Activated T-cell treated with anti-CD3 and anti-CD28 coated beads, Interleukin-2, amount 50 U/mL, for 1 hour (primary cell): ENCODE measurements around the gene ADH4.
"Not testable (repeated sequence)": the region's sequence is repeated elsewhere in the genome, so short reads cannot be mapped to it uniquely, and the experiment has no call there.

Experiments used
- DNase-seq: peaks from one replicate; pipeline ENCODE4 v3.0.0-alpha.2; 2020

Gene ADH4

DNA sequence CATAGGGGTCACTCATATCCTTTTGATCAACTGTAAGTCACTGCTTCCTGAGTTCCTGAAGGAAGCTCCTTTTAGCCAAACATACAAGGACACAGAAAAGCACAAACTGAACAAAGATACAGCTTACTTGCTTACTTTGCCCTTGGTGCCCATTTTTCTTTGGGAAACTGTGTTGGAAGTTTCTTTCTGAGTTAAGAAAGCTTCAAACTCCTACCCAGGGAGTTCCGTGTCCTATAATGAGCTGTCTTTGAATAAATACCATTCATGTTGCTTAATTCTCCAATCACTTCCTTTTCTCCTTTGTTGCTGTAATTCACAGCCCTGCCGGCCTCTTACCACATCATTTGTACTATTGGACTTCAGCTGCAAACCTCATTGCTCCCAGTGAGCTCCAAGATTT lies at the start of gene ADH4:
TSS of gene ADH4 (minus strand) at position 228 of the 400 bp plus-strand sequence. CDS start at position 153, 75 bp downstream.
- DNase-seq = no peak

DNA sequence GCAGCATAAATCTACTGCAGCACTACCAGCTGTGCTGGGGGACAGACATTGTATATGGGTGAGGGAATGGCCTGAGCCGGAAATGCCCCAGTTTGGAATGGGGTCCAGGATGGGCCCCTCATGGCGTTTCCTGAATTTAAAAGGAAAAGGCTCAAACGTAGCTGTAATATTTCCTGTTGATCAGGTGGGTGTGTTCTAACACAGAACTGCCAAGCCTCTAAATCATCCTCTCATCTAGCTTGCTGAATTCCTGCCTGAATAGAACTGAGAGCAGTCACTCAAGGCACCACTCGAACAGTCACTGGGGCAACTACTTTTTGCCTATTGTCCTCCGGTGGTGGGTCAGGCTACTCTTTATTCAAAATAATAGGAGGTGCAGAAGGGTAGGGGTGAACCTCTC lies 46.2 kb upstream of the ADH4 start:
- DNase-seq = no peak

DNA sequence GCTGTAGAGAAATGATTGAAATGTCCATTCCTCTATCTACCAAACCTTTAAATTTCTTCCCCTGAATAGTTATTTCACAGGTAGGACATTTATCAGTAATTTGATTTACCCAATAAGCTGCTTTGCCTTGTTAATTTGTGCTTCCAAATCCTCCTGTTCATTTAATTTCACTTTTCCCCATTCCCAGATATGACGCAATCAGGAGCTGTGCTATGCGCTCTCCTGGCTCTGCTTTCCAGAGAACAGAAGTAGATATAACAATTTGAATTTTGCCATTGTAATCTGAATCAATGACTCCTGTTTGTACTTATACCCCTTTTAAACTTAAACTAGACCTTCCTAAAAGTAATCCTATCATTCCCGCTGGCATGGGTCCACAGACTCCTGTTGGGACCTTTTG lies 45.8 kb upstream of the ADH4 start:
- not testable (repeated sequence) for DNase-seq

DNA sequence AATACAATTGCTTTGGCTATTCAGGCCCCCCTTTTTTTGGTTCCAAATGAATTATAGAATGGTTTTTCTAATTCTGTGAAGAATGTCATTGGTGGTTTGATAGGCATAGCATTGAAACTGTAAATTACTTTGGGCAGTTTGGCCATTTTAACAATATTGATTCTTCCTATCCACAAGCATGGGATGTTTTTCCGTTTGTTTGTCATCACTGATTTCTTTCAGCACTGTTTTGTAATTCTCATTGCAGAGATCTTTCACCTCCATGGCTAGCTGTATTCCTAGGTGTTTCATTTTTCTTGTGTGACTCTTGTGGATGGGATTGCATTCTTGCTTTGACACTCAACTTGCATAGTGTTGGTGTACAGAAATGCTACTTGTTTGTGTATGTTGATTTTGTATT lies 41.9 kb upstream of the ADH4 start:
- DNase-seq = no peak

DNA sequence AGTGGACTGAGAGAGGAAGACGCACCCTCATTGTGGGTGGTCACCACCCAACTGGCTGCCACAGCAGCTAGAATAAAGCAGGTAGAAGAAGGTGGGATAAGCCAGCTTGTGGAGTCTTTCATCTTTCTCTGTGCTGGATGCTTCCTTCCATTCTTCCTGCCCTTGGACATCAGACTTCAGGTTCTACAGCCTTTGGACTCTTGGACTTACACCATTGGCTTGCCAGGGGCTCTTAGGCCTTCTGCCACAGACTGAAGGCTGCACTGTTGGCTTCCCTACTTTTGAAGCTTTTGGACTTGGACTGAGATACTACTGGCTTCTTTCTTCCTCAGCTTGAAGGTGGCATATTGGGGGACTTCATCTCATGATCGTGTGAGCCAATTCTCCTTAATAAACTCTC lies 41.5 kb upstream of the ADH4 start:
- no peak for DNase-seq

DNA sequence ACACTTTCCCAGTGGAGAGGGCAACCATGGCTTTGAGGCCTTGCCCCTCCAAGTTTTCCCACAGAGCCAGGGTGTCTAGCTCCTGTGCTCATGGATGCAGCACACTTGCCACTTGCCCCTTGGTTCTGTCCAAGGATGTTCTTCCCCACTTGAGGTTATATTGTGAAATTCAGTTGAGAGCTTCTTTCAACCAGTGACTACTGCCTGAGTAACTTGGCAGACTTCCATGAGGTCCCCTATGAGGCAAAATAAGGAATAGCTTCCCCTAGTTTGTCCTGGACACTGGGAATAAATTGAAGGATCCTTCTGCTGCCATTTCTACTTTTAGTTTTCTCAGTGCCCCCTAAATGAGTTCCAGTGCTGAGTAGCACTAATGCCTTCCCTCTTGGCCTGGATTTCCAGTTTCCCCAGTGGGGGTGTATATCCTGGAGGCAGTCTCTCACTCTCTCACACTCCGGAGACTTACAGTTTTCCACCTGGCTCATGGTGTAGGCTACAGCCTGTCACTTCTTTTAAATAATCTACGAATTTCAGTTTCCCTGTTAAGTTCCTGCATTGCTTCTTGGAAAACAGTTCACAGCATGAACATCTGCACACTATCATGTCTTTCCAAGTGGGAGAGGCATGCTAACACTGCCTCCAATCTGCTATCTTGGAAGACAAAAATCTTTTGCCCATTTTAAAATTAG lies 36.4 kb upstream of the ADH4 start:
- no peak for DNase-seq

DNA sequence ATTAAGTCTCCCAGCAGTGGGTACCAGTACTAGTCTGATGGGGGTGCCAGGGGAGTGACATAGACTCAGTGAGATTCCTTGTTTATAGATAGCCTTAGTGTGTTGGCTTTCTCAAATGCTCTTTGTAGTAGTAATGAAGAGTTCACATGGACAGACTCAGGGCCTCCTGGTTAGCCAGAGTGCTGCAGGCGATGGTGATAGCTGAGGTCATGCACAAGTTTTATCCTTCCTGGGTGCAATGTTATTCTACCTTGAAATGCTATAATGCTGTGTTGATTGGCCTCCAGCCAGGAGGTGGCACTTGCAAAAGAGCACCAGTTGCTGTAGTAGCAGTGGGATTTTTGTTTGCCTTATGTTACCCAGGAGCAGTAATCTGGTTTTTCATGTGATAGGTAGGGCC lies 35.5 kb upstream of the ADH4 start:
- no peak for DNase-seq

DNA sequence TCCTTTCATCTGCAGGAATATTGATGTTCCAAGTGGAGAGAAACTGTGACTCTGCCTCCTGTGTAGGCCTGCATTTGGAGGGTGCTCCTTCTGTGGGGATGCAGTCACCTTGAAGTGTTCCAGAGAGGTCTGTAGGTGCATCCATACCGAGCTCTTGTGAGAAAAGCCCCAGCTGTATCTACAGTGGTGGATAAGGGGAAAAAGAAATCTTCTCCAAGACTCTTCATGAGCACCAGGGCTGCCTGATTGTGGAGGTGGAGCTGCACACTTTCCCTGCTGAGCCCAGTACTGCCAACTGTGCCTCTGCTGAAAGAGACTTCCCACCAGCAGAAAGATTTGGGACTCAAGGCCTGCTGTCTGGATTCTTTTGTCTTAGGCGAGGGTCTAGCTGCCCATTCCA lies 35.1 kb upstream of the ADH4 start:
- no peak for DNase-seq

DNA sequence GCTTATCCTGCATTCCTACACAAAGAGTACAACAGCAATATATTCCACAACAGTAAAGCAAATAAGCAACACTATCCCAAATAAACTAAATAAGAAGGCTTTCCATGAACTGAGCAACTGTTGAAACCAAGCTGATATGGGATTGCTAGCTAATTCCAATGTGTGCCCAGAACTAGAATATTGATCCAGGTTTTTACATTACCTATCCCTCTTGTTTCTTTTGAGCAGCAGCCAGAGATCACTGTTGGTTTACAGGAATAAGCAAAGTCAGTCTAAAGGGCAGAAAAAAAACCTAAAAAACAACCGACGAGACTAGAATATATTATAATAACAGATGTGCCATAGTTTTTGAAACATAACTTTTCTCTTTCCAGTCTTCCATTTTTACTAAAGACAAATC lies 22.4 kb upstream of the ADH4 start:
- DNase-seq = no peak

DNA sequence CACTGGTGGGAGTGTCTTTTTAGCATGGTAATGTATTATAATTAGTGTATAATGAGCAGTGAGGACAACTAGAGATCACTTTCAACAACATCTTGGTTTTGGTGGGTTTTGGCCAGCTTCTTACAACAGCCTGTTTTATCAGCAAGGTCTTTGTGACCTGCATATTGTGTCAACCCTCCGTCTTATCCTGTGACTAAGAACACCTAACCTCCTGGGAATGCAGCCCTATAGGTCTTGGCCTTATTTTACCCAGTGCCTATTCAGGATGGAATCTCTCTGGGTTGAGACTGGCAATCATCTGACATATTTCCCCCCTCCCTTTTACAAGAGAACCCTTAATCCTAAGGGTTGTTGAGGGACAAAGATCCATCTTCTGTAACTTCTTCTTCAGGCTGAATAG lies 21.9 kb upstream of the ADH4 start:
- no peak for DNase-seq

DNA sequence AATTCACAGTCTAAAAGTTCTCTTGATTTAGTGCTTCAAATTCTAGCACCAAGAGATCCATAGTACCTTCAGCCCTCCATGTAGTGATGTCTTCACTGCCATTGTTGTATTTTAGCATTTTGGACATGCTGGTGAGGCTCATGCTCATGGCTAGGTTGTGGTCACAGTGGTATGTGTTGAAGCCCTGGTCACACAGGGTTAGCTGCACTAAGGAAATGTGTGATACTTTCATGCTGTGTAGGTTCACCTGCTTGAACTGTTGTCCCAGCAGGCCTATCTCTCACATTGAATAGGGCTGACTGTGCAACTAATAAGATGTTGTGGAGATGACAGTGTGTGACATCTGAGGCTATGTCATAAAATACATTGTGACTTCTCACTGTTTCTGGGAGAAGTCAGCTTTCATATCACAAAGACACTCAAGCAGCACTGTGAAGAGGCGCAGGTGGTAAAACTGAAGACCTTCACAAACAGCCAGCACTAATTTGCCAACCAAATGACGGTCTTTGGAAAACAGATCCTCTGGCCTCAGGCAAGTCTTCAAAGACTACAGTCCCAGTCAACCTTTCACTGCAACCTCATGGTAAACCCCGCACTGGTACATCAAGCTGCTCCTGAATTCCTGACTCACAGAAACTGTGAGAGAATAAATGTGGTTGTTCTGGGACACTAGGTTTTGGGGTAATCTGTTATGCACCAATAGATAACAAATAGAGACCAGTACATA lies 17.4 kb upstream of the ADH4 start:
- DNase-seq = no peak

DNA sequence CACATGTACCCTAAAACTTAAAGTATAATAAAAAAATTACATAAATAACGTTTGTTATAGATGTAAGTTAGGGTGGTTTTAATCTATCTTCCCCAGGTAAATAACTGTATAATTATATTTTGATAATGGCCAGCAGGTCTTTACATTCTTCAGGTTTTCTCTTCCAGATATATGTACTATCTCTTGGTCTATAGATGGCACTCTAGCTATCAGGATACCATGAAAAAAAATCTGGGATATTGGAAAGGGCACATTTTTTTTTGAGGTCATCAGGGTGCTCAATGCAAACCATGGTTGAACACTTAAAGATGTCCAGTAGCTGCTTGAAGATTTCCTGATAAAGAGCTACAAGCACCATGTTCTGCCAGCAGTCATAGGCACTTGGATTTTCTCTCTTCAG lies 15.6 kb upstream of the ADH4 start:
- no peak for DNase-seq

DNA sequence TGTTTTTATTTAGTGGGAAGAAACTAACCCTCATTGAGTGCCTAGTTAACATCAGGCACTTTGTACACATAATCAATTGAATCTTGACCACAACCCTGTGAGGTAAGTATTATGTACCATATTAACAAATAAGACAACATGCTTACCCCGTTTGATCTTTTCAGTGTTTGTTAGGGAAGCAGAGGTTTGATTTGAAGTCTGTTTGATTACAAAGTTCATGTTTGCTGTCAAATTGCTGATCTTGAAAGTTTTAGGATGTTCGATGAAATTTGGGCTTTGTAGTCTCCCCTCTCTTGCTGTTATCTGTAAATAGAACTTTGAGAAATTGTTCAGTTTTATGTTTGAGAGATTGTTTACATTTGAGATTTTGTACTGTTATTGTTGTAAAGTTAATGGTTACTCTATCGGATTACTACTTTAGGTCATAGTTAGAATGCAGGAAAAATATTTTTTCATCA lies 13.4 kb upstream of the ADH4 start:
- no peak for DNase-seq

DNA sequence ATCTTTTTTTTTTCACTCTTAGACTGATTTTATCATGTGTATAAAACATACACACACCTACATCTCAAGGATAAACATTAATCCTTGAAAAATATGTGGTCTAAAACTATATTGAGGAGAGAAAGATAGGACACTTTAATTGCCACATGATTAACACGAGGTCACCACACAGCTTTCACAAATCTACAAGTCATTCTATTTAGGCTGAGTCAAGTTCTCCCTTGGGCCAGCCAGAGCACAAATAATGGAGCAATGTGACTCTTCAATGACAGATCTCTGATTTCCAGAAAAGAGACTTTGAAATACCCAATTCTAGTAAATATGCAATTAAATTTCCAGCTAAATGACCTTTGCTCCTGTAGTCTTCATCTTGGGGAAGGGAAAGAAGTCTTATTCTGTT lies 12.9 kb upstream of the ADH4 start:
- no peak for DNase-seq

DNA sequence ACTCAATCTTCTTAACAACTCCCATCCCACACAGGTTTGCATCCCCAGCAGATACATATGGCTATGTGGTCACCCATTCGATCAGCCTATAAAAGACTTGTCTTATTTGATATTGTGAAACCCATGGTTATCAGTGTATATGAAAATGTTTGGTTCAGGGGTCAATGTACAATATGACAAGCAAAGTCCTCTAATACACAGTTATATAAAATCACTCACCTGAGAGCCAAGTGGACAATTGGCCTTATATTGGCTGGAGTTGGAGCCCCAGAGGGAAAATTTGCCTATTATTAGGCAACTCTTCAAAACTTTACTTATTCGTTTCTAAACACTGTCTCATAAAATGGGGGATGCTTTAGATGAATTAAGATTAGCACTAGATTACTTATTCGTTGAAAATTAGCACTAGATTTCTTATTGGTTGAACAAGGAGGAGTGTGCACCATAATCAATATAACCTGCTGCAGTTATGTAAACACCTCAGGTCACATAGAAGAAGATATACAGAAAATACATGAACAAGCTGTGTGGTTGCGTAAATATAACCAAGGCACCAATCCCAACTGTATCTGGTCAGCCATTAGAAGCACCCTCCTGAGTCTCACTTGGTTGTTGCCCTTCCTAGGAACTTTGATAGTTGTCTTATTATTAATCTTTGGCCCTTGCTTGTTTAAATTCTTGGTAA lies 10.7 kb upstream of the ADH4 start:
- no peak for DNase-seq

DNA sequence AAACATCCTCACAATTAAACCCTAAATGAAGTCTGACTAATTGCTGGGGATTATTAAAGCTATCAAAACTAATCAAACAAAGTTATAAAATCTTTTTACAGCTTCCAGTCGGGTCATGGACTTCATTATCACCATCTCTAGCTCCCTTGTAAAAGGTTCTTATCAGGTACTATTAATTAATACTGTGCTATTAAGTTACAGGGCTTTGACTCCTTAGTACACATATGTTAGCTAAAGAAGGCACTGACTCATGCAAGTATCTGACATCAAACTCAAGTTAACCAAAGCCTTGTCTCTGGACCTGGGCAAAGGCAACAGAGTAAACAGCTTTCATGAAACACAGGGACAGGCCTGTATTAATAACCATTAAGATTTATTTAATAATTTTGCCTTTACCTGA lies 7.9 kb upstream of the ADH4 start:
- no peak for DNase-seq

DNA sequence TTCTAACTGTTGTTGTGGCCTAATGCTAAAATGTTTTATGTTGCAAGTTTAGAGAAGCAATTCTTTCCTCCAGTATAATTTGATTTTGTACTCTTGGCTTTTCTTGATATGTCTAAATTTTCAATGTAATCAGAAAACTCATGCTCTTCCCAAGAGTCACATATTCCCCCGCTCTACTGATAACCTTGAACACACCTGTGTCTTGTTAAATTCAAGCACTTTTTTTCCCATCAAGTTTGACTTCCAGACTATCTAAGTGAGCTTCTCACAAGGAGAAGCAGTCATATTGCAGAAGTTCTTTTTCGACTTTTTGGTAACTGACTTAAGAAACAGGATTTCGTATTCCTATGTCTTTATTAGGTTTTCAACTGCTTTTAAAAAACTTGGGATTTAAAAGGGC lies 7.4 kb upstream of the ADH4 start:
- DNase-seq = no peak

DNA sequence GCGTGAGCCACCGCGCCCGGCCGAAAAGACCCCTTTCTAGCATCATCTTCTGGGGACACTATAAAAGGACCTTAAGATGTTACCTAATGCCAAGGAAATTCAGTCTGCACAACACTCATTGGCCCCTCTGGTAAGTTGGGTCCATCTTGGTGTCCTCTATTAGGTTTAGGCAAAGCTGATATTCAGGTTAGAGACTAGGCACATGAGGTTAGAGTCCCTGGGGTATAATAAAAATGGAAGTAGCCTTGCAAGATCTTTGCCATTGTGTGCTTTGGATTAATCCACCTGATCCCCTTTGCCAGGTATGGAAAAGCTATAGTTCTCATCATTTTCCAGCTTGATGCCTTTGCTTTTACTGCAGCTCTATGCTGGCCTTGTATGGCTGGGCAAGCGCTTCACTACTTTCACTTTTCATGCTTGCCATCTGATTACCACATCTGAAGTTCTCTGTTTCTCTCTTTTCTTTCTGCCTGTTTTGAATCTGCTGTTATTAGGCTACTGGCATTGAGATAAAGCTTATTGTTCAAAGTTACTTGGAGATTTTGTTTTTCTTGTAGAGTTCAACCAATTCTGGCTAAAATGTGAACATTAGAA lies 5.4 kb upstream of the ADH4 start:
- DNase-seq = no peak

DNA sequence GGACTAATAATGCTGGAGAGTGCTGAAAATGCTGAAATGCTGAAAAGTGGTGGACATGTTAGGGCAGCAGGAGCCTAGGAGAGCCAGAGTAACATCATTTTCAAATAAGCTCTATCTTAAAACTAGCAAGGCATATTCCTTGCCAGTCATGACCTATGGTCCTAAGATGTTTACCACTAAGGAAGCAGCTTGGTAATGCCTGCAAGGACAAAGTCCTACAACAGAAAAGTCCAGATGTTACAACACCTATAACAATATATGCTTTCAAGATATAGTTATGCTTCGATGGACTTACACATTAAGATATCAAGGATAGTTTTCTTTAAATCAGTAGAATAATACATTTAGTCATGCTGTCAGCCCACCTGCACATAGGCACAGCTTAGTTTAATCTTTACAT lies 4.5 kb upstream of the ADH4 start:
- no peak for DNase-seq

DNA sequence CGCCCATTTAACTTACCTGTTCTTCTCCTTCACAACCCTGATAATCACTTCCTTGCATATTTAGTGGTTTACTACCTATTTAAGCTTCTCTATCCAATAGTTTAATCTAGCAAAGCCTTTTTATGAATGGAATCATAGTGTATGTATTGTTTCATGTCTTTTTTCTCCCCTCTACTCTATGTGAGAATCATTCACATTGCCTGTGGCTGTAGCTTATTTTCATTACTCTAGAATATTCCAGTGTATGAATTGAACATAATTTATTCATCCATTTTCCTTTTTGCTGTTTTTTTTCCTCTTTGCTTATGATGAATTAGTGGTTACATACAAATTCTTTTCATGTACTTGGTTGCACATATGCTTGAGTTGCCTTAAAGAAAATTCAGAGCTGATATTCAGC lies 490 bp upstream of the ADH4 start:
- no peak for DNase-seq

DNA sequence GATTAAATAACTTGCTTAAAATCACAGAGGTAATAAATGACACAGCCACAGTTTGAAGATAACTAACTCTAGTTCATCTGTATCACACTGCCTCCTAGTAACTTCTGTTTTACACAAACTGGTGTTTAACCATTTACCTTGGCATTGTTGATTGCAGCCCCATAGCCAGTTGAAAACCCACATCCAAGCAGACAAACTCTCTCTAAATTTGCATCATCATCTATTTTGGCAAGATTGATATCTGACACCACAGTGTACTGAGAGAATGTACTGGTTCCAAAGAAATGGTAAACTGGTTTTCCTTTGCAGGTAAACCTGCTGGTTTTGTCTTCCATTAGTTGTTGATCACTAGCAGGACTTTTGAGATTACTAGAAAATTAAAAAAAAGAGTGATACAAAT lies 7.8 kb downstream of the ADH4 start:
- DNase-seq = no peak

DNA sequence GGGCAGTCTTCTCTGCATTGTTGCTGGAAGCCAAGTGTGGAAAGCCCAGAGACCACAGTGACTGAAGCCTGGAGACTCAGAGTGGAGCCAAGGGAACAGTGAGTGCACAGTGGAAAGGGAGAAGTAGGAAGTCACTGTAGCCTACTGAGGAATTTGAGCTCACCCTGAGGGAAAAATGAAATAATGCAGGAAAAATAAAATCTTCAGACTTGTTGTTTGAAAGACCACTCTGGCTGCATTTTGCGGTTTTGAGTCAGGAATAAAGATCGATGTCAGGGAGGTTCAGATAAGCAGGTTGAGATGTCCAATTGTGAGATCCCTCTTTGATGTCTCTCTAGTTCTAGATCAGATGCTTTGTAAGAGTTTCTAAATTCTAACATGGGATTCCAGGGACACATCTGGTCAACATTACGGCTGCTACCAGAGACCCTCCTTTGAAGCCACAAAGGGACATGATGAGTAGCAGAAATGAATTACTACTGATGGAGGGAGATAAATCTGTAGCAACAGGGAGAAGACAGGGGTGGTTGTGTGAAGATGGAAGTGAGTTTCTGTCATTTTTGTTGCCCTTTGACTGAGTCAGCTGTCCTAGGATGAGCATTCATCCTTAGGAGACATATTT lies 8.4 kb downstream of the ADH4 start:
- DNase-seq = no peak

DNA sequence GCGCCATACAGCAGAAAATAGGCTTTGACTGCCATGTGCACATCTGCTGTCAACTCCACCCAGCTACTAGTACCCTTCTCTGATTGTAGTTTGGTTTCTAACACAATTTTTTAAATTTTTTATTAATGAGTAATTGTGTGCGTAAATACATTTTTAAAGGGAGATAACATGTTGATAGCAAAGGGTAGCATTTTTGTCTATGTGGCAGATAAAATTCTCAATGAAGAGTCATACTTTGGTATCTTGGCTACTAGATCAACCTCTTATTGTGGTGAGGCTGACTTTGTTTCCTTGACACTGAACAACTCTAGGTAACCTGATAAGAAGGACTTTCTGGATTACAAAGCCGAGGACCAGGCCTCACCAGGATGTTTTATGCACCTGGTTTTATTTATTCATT lies 9.5 kb downstream of the ADH4 start:
- no peak for DNase-seq
